AG04450 (cell line): ENCODE data around the gene LGALS9C. TPM values are rescaled to one million over a fixed set of nuclear protein-coding genes. Genes with fewer than 3 reads are reported as not detected.
"Not testable (repeated sequence)": the region's sequence is repeated elsewhere in the genome, so short reads cannot be mapped to it uniquely, and the experiment has no call there.

Experiments used
- CTCF ChIA-PET: fragments of 300-600, 350-600 bp; formaldehyde crosslinking; extraction: SDS; loops from one replicate; lab custom pipeline; 2022; ENCODE audit warnings: antibody characterized with exemption, inconsistent platforms; lab: Charles Lee
- POLR2A ChIA-PET: fragments of 350-600 bp; formaldehyde crosslinking; extraction: SDS; loops from one replicate; lab custom pipeline; 2021; ENCODE audit warnings: antibody characterized with exemption, inconsistent platforms; lab: Yijun Ruan, JAX
- DNase-seq: peaks from one replicate; pipeline ENCODE4 v3.0.0-alpha.2; 2011; ENCODE audit warnings: low read depth, low spot score
- H3K27ac ChIP-seq: one replicate; pipeline ENCODE4 v1.5.1; 2012; ENCODE audit warnings: low read depth, low read length, control low read depth
- H3K27me3 ChIP-seq: one replicate; pipeline ENCODE4 v1.6.0; 2012; ENCODE audit warnings: low read length; ENCODE audit not compliant: control insufficient read depth, insufficient read depth
- H3K4me3 ChIP-seq: 2 replicates; pipeline ENCODE4 v1.5.1; 2011; ENCODE audit warnings: mild to moderate bottlenecking, low read depth, low read length, control low read depth
- H3K9me3 ChIP-seq: 2 replicates; pipeline ENCODE4 v1.5.1; 2012; ENCODE audit warnings: low read length; ENCODE audit not compliant: control insufficient read depth, insufficient read depth
- polyA plus RNA-seq: library from polyadenylated mRNA; depleted of rRNA; stranded (reverse); fragments of >200 nt; gene quantifications from 2 replicates; pipeline ENCODE4 v1.2.3, GENCODE V29; 2011

The LGALS9C gene
- polyA plus RNA-seq, 1 experiment, result not detected

DNA sequence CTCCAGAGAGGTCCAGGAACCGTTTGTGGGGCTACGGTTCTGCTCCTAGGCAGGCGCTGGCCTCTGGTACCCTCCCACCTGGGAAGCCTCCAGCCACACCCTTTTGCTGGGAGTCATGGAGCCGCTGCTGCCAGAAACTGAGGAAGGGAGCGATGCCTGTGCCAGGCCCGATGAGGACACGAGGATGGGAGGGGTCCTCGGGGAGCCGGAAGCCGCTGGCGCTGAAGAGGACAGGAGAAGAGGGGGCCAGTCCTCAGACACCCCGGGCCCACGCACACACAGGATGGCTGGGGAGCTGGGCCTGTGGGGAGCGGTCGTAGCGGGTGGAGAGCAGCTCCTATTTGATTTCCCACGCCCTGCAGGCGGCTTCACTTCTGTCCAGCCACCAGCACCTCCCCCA lies 24.2 kb downstream of the LGALS9C start:
- CTCF ChIA-PET, H3K27me3 ChIP-seq, DNase-seq, H3K4me3 ChIP-seq, POLR2A ChIA-PET, H3K27ac ChIP-seq, H3K9me3 ChIP-seq: not testable (repeated sequence)

GRCh38 chr17:18503221-18503620 lies 26.6 kb downstream of the LGALS9C start:
- CTCF ChIA-PET, H3K27me3 ChIP-seq, H3K27ac ChIP-seq, H3K9me3 ChIP-seq, POLR2A ChIA-PET, DNase-seq, H3K4me3 ChIP-seq: not testable (repeated sequence)

DNA sequence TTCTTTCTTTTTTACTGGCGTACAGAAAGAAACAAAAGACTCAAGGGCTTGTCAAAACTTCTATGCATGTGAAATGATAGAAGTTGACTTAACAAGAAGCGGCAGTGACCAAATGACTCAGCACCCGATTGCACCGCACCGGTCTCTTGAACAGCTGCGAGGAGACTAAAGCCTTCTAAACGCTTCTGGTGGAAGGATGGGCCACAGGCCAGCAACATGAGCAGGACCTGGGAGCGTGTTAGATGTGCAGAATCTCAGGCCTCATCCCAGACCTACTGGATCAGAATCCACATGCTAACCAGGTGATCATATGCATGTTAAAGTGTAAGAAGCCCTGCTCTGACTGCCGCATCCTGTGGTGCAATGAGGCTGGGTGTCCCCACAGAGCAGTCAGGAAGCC lies 31.1 kb downstream of the LGALS9C start:
- DNase-seq, POLR2A ChIA-PET, H3K9me3 ChIP-seq, H3K4me3 ChIP-seq, H3K27me3 ChIP-seq, H3K27ac ChIP-seq, CTCF ChIA-PET: not testable (repeated sequence)

DNA sequence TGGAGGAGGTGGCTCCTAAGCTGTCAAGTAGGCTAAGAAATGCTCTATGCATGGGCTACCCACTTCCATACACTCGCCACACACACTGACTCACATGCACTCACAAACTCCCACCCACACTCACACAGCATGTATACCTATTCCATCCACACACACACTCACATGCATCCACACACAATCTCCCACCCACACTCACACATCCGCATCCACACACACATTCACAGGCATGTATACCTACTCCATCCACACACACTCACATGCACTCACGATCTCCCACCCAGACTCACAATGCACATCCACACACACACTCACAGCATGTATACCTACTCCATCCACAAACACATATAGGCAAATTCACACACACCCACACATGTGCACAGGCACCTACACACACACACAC lies 32.1 kb downstream of the LGALS9C start:
- H3K27me3 ChIP-seq, POLR2A ChIA-PET, H3K9me3 ChIP-seq, H3K27ac ChIP-seq, CTCF ChIA-PET, H3K4me3 ChIP-seq, DNase-seq: not testable (repeated sequence)

DNA sequence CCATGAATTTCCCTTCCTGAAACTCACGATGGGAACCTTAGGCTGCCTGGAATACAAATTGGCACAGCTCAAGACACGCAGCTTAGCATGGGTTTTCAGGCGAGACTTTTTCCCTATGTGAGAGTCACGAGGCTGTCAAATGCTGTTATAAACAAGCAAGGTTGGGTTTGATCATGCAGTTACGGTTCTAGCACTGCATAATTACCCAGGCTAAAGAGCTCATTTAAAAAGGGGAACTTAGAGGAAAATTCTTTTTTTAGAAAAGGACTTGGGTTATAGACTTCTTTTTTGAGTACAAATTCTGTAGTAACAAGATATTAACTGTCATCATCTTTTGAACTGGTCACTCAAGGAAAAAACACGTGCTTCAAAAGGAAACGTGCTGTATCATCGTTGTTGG lies 44.5 kb downstream of the LGALS9C start:
- POLR2A ChIA-PET, H3K27me3 ChIP-seq, H3K4me3 ChIP-seq, H3K9me3 ChIP-seq, H3K27ac ChIP-seq, DNase-seq, CTCF ChIA-PET: not testable (repeated sequence)

DNA sequence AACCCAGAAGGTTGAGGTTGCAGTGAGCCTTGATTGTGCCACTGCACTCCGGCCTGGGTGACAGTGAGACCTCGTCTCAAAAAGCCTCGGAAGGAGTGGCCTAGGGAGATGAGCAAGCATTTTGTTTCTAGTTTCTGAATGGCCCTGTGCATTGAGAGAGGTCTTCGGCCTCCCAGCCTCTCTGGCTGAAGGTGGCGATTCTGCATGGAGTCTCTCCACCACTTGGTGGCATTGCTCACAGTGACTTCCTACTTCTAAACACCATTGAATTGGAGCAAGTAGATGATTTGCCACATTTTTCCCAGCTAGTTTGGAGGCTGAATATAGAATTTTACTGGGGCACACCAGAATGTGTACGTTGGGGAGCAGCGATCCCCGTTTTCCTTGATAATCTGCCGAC lies 48.4 kb downstream of the LGALS9C start:
- CTCF ChIA-PET, DNase-seq, H3K9me3 ChIP-seq, H3K4me3 ChIP-seq, H3K27ac ChIP-seq, POLR2A ChIA-PET, H3K27me3 ChIP-seq: not testable (repeated sequence)

- POLR2A ChIA-PET, CTCF ChIA-PET, H3K27me3 ChIP-seq, H3K9me3 ChIP-seq, H3K4me3 ChIP-seq, DNase-seq, H3K27ac ChIP-seq: not testable (repeated sequence)
Observed at GRCh38 chr17:18526168-18526800, 49.7 kb downstream of the LGALS9C start.

- H3K4me3 ChIP-seq, DNase-seq, POLR2A ChIA-PET, H3K27me3 ChIP-seq, H3K27ac ChIP-seq, H3K9me3 ChIP-seq, CTCF ChIA-PET: not testable (repeated sequence)
Observed at GRCh38 chr17:18527354-18527753, 50.8 kb downstream of the LGALS9C start.

DNA sequence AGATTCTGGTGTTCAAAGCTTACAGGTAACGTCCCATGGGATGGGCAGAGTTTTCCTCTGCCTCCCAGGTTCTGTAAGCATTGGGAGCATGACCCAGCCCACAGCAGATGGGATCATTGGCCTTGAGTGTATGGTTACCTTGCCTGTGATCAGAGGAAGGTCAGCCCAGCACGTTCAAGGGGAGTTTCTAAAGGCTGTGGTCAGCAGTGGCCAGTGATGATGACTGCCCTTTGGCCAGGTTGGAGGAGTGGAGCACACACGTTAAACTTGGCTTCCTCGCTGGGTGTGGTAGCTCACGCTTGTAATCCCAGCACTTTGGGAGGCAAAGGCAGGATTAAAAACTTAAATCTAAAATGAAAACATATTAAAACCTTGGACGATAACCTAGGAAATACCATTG lies 51.8 kb downstream of the LGALS9C start:
- H3K27me3 ChIP-seq, H3K4me3 ChIP-seq, H3K9me3 ChIP-seq, CTCF ChIA-PET, DNase-seq, H3K27ac ChIP-seq, POLR2A ChIA-PET: not testable (repeated sequence)

GRCh38 chr17:18528899-18529500 lies 52.4 kb downstream of the LGALS9C start:
- POLR2A ChIA-PET, H3K9me3 ChIP-seq, H3K27ac ChIP-seq, H3K27me3 ChIP-seq, H3K4me3 ChIP-seq, DNase-seq, CTCF ChIA-PET: not testable (repeated sequence)

DNA sequence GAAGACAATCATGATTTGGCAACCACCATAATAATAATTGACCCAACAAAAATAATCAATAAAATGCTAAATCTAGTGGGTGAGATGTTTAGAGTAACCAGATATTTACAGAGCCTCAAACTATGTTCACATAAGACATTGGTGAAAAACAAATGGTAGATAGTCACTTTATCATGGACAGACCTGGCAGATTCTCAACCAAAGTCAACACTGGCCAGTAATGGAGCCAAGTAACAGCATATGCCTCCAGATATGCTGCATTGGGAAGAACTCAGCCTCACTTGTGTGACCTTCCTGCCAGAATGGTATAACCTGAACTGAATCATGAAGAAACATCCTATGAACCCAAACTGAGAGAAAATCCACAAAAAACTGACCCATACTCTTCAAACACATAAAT lies 53.8 kb downstream of the LGALS9C start:
- H3K4me3 ChIP-seq, DNase-seq, H3K27ac ChIP-seq, H3K9me3 ChIP-seq, CTCF ChIA-PET, H3K27me3 ChIP-seq, POLR2A ChIA-PET: not testable (repeated sequence)

DNA sequence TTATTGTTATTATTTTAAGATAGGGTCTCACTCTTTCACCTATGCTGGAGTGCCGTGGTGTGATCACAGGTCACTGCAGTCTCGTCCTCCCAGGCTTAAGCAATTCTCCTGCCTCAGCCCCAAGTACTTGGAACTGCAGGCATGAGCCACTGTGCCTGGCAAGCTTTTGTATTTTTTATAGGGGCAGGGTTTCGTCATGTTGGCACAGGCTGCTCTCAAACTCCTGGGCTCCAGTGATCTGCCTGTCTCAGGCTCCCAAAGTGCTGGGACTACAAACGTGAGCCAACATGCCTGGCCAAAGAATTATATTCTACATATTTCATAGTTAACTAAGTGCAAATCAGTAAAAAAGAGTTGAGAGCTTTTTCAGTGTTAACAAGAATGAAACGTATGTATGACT lies 65.6 kb downstream of the LGALS9C start:
- H3K9me3 ChIP-seq, H3K27me3 ChIP-seq, H3K27ac ChIP-seq, DNase-seq, CTCF ChIA-PET, POLR2A ChIA-PET, H3K4me3 ChIP-seq: not testable (repeated sequence)
